Islet of Langerhans (tissue), 1 donor: ENCODE results near the gene APOB.

Experiments used
- FAIRE-seq: peaks from one replicate; lab custom pipeline; 2011; peaks lifted over from hg19 to GRCh38; lab: Jason Lieb, UNC

The APOB gene

GRCh38 chr2:21043744-21044532 lies at the start of gene APOB:
APOB (minus strand) TSS chr2:21044073; CDS start chr2:21043945, 128 bp downstream.
- no peak for FAIRE-seq

- no peak for FAIRE-seq
Observed at GRCh38 chr2:21092308-21092869, 48.5 kb upstream of the APOB start.

- no peak for FAIRE-seq
Observed at GRCh38 chr2:21084401-21084800, 40.5 kb upstream of the APOB start.

- no peak for FAIRE-seq
Observed at GRCh38 chr2:21083482-21083881, 39.6 kb upstream of the APOB start.

- FAIRE-seq = no peak
Observed at GRCh38 chr2:21078296-21078695, 34.4 kb upstream of the APOB start.

- no peak for FAIRE-seq
Observed at GRCh38 chr2:21072477-21073242, 28.8 kb upstream of the APOB start.

- FAIRE-seq = no peak
Observed at GRCh38 chr2:21070341-21071257, 26.7 kb upstream of the APOB start.

GRCh38 chr2:21069746-21070340 lies 26.0 kb upstream of the APOB start:
- no peak for FAIRE-seq

- FAIRE-seq = no peak
Observed at GRCh38 chr2:21067859-21068537, 24.1 kb upstream of the APOB start.

GRCh38 chr2:21067125-21067524 lies 23.3 kb upstream of the APOB start:
- FAIRE-seq = no peak

GRCh38 chr2:21059885-21060610 lies 16.2 kb upstream of the APOB start:
- no peak for FAIRE-seq

GRCh38 chr2:21057097-21057496 lies 13.2 kb upstream of the APOB start:
- FAIRE-seq = no peak

GRCh38 chr2:21055879-21056790 lies 12.3 kb upstream of the APOB start:
- no peak for FAIRE-seq

- no peak for FAIRE-seq
Observed at GRCh38 chr2:21055451-21055850, 11.6 kb upstream of the APOB start.

- FAIRE-seq = no peak
Observed at GRCh38 chr2:21054011-21054410, 10.1 kb upstream of the APOB start.

- FAIRE-seq = no peak
Observed at GRCh38 chr2:21052044-21052443, 8.2 kb upstream of the APOB start.

GRCh38 chr2:21050164-21050563 lies 6.3 kb upstream of the APOB start:
- FAIRE-seq = no peak

- FAIRE-seq = no peak
Observed at GRCh38 chr2:21047141-21048009, 3.5 kb upstream of the APOB start.
